Measurements from ENCODE around the gene PHACTR1. TPM values are rescaled to one million over a fixed set of nuclear protein-coding genes. Genes with fewer than 3 reads are reported as not detected.

Gene PHACTR1
- total and polyA plus RNA-seq, 2 donors (not counting 1 experiment from before 2014, with no cell fraction given), result 0.60 to 1.2 TPM

DNA sequence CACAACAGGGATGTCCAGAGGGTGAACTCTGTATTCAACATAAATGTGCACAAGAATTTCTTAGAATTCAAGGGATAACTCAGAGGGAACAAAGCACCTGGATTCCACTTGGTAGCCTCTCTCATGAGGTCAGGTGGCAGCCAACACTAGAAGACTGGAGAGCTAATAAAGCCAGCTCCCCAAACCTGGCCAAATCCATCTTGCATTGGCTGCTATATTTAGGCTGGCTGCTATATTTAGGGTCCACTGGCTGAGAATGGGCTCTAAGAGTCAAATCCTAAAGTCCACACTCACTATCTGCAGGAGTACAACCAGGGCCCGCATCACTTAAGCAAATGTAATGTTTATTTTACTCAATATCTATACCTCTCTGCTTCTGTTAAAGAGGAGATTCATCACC lies 591.8 kb downstream of the PHACTR1 start:
- no peak overlapping the region for H3K9ac ChIP-seq (ENCODE audit: insufficient read depth, low read length)

GRCh38 chr6:13311155-13311554 lies 594.6 kb downstream of the PHACTR1 start:
- TF ChIP-seq EZH2 (IDR thresholded peaks at IDR 0.05; ENCODE audit: low read length, missing control alignments) (no peak), CTCF (conservative IDR thresholded peaks at IDR 0.05 in 1 of 2, IDR thresholded peaks at IDR 0.05 in 1 of 2; ENCODE audit: low read depth in 1 of 2, low read length in 2 of 2) (no peak)
- Histone ChIP-seq H3K4me2 (ENCODE audit: extremely low read depth, insufficient read depth, low read length) (no peak overlapping the region), H3K79me2 (ENCODE audit: control insufficient read depth, insufficient read depth, low read length) (no peaks in the 10 kb centered on the region), H3K4me1 (ENCODE audit: control insufficient read depth, extremely low read depth, insufficient read depth, low read length) (no peaks in the 10 kb centered on the region), H4K20me1 (ENCODE audit: control insufficient read depth, extremely low read depth, insufficient read depth, low read length) (no peaks in the 10 kb centered on the region), H3K36me3 (ENCODE audit: control insufficient read depth, insufficient read depth, low read length) (peaks cover 5% of the 10 kb centered on the region), H3K9ac (ENCODE audit: insufficient read depth, low read length) (no peak overlapping the region), H3K27ac (ENCODE audit: insufficient read depth, low read length) (no peak overlapping the region), H3K9me3 (ENCODE audit: control insufficient read depth, insufficient read depth, low read depth, low read length) (no peaks in the 10 kb centered on the region), H2AFZ (ENCODE audit: low read length) (no peak overlapping the region), H3K4me3 (replicated peaks in 1 of 4; ENCODE audit: control extremely low read depth in 1 of 4, insufficient read depth in 1 of 4, low read depth in 3 of 4, low read length in 4 of 4) (no peak overlapping the region), H3K27me3 (ENCODE audit: control insufficient read depth, insufficient read depth, low read length) (no peaks in the 10 kb centered on the region)
- DNase-seq (ENCODE audit: low read depth in 2 of 2), result no peak

More for the DNA sequence above, 591.8 kb downstream of the PHACTR1 start:
- H3K27me3 ChIP-seq (ENCODE audit: control insufficient read depth, insufficient read depth, low read length), result no peaks in the 10 kb centered on the region
- no peak overlapping the region for H2AFZ ChIP-seq (ENCODE audit: low read length)
- H3K79me2 ChIP-seq (ENCODE audit: control insufficient read depth, insufficient read depth, low read length), result no peaks in the 10 kb centered on the region
- no peak overlapping the region for H3K4me2 ChIP-seq (ENCODE audit: extremely low read depth, insufficient read depth, low read length)
- no peak for TF ChIP-seq CTCF (conservative IDR thresholded peaks at IDR 0.05 in 1 of 2, IDR thresholded peaks at IDR 0.05 in 1 of 2; ENCODE audit: low read depth in 1 of 2, low read length in 2 of 2)
- TF ChIP-seq EZH2 (IDR thresholded peaks at IDR 0.05; ENCODE audit: low read length, missing control alignments), result no peak
- no peaks in the 10 kb centered on the region for H3K9me3 ChIP-seq (ENCODE audit: control insufficient read depth, insufficient read depth, low read depth, low read length)
- H3K36me3 ChIP-seq (ENCODE audit: control insufficient read depth, insufficient read depth, low read length), result peaks cover 2% of the 10 kb centered on the region
- DNase-seq (ENCODE audit: low read depth in 2 of 2), result no peak
- no peak overlapping the region for H3K4me3 ChIP-seq (replicated peaks in 1 of 4; ENCODE audit: control extremely low read depth in 1 of 4, insufficient read depth in 1 of 4, low read depth in 3 of 4, low read length in 4 of 4)
- H3K27ac ChIP-seq (ENCODE audit: insufficient read depth, low read length), result no peak overlapping the region
- H4K20me1 ChIP-seq (ENCODE audit: control insufficient read depth, extremely low read depth, insufficient read depth, low read length), result no peaks in the 10 kb centered on the region
- peaks cover 8% of the 10 kb centered on the region for H3K4me1 ChIP-seq (ENCODE audit: control insufficient read depth, extremely low read depth, insufficient read depth, low read length)

- H4K20me1 ChIP-seq (ENCODE audit: control insufficient read depth, extremely low read depth, insufficient read depth, low read length), result no peaks in the 10 kb centered on the region
- H2AFZ ChIP-seq (ENCODE audit: low read length), result no peak overlapping the region
- no peak for DNase-seq (ENCODE audit: low read depth in 2 of 2)
- H3K4me1 ChIP-seq (ENCODE audit: control insufficient read depth, extremely low read depth, insufficient read depth, low read length), result no peaks in the 10 kb centered on the region
- H3K9me3 ChIP-seq (ENCODE audit: control insufficient read depth, insufficient read depth, low read depth, low read length), result no peaks in the 10 kb centered on the region
- H3K27me3 ChIP-seq (ENCODE audit: control insufficient read depth, insufficient read depth, low read length), result no peaks in the 10 kb centered on the region
- no peak overlapping the region for H3K4me2 ChIP-seq (ENCODE audit: extremely low read depth, insufficient read depth, low read length)
- H3K36me3 ChIP-seq (ENCODE audit: control insufficient read depth, insufficient read depth, low read length), result peaks cover 6% of the 10 kb centered on the region
- H3K4me3 ChIP-seq (replicated peaks in 1 of 4; ENCODE audit: control extremely low read depth in 1 of 4, insufficient read depth in 1 of 4, low read depth in 3 of 4, low read length in 4 of 4), result no peak overlapping the region
- no peak overlapping the region for H3K27ac ChIP-seq (ENCODE audit: insufficient read depth, low read length)
- no peak overlapping the region for H3K9ac ChIP-seq (ENCODE audit: insufficient read depth, low read length)
- H3K79me2 ChIP-seq (ENCODE audit: control insufficient read depth, insufficient read depth, low read length), result no peaks in the 10 kb centered on the region
- TF ChIP-seq CTCF (conservative IDR thresholded peaks at IDR 0.05 in 1 of 2, IDR thresholded peaks at IDR 0.05 in 1 of 2; ENCODE audit: low read depth in 1 of 2, low read length in 2 of 2) (no peak), EZH2 (IDR thresholded peaks at IDR 0.05; ENCODE audit: low read length, missing control alignments) (no peak)
These were observed 598.2 kb downstream of the PHACTR1 start for GRCh38 chr6:13314806-13315205.

Data from fibroblast of lung (primary cell).